ENCODE measurements around the gene AGFG1. TPM values are rescaled to one million over a fixed set of nuclear protein-coding genes. Genes with fewer than 3 reads are reported as not detected.
"Not testable (repeated sequence)": the region's sequence is repeated elsewhere in the genome, so short reads cannot be mapped to it uniquely, and the experiment has no call there.

Gene AGFG1
- total RNA-seq, 1 experiment from 2014 or later = 120 TPM

DNA sequence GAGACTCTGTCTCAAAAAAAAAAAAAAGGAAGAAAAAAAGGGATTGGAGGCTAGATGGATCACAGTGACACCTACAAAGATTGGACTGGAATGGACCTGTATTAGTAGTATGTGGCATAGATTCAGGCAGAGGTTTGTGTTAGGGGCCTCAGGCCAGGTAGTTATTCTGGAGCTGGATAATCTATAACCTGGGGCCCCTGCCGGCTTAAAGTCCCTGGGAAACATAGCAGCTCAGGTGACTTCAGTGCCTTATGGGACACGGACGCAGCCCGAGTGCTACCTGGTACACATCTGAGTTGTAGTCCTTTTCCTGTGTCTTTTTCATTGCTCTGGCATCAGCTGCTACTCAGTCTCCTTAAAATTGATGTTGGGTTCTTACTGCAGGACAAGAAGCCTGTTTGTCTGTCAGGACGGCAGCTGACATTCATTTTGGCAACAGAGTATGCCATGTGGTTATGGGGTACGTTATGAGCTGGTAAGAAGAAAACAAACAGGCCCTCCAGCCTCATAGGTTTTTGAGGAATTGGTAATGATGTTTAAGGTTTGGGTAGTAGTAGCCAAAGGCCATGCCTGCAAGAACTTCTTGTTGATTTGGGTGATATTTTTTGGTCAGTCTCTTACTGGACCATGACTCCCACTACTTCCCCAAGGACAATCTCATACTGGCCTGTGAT is 27.8 kb downstream of the AGFG1 start:
- no peak for DNase-seq (ENCODE audit: low read depth)

DNA sequence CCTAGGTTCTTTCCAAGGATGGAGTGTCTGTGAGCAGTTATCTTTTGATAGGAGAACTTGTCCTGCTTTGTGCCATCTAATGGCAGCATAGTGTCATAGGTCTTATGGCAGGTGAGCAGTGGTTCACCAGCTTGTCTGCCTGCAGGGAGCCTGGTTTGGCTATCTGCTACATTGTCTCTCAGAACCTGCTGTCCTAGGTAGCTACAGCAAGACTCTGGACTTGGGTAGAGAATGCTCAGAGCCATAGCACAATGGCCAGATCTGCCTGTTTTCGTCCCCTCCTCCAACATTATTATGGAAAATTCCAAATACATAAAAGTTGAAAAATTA is 28.3 kb downstream of the AGFG1 start:
- no peak for DNase-seq (ENCODE audit: low read depth)

DNA sequence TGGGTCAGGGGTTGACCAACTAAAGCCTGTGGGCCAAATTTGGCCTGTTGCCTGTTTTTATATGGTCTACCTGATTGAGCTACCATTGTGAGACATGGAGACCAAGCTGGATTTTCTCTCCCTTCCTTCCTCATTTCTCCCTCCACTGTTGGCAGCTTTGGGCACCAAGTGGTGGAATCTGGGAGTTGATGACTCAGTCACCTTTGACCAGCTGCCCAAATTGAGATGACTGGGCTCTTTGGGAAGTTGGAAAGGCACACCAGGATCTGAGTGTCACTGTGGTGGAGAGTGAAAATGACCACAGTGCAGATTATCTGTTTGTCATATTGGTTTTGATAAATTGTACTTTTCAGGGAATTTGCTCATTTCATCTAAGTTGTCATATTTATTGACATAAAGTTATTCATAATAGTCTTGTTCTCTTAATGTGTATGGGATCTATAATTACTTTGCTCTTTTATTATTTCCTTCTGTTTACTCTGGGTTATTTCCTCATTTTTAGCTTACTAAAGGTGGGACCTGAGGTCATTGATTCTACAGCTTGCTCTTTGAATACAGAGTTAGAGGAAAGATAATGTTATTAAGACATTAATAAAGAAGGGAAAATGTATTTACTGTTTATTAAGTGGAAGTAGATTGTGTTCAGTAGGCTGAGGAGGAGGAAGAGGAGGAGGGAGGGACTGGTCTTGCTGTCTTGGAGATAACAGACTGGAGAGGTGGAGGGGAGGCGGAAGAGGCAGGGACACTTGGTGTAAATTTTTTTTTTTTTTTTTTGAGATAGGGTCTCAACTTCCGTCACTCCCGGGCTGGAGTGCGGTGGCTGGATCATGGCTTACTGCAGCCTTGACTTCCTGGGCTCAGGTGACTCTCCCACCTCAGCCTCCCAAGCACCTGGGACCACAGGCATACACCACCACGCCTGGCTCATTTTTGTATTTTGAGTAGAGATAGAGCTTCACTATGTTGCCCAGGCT is 31.8 kb downstream of the AGFG1 start:
- peak; percentile 92 for DNase-seq (ENCODE audit: low read depth)

DNA sequence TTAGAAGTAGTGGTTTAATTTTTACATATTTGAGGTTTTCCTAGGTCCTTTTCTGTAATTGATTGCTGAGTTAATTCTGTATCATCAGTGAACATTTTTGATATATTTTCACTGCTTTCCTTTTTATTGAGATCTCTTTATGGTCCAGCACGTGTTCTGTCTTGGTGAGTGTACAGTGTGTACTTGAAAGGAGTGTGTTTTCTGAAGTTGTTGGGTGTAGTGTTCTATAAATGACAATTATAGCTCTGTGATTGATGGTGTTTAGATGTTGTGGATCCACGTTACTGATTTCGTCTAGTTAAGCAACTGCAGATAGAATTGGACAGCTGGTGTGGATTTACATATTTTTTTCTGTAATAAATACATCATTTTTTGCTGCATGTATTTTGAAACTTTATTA is 32.7 kb downstream of the AGFG1 start:
- no peak for DNase-seq (ENCODE audit: low read depth)

DNA sequence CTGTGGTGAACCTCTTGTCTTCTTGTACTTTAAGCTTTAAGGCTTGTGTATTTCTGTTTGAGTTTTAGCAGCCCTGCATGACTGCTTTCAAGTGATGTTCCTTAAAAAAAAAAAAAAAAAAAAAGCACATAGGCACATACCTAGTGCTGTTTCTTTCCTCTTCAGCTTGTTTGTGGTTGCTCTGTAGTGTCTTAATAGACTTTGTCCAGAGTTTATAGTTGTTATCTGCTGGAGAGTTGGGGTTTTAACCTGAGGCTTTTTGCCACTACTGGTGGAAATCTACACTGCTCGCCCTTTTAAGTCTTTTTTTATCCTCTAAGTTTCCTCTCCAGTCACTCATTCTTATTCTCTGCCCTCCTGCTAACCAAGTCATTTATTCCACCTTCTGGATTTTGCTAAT is 34.5 kb downstream of the AGFG1 start:
- no peak for DNase-seq (ENCODE audit: low read depth)

DNA sequence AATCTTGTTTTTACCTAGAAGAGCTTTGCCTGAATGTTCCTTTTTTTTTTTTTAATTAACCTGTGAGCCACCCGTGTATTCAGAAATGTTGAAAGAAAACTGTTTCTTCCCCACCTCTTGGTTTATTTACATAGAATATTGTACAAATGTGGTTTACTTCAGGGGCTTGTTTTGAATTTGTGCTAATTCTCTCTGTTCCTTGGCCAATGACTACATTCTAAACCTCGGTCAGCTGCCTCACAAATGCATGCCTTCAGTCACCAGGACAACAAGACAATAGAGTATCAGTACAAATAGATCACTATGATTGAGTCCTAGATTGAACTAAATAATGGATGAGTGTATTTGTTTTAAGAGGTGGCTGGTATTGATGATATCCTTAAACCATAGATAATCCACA is 36.0 kb downstream of the AGFG1 start:
- no peak for DNase-seq (ENCODE audit: low read depth)

DNA sequence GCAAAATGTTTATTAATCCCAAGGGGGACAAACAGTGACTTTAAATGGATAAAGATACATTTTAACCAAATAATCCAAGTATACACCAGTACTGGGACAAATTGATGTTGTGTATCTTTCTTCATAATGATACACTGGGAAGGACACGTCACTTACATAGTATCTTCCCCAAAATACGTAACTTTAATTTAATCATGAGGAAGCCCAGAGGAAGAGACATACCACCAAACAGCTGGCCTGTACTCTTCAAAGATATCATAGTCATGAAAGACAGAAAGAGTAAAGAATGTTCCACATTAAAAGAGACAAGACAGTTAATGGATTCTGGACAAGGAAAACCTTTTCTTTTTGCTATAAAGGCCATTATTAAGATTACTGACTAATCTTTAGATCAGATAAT is 37.1 kb downstream of the AGFG1 start:
- DNase-seq (ENCODE audit: low read depth) = no peak

DNA sequence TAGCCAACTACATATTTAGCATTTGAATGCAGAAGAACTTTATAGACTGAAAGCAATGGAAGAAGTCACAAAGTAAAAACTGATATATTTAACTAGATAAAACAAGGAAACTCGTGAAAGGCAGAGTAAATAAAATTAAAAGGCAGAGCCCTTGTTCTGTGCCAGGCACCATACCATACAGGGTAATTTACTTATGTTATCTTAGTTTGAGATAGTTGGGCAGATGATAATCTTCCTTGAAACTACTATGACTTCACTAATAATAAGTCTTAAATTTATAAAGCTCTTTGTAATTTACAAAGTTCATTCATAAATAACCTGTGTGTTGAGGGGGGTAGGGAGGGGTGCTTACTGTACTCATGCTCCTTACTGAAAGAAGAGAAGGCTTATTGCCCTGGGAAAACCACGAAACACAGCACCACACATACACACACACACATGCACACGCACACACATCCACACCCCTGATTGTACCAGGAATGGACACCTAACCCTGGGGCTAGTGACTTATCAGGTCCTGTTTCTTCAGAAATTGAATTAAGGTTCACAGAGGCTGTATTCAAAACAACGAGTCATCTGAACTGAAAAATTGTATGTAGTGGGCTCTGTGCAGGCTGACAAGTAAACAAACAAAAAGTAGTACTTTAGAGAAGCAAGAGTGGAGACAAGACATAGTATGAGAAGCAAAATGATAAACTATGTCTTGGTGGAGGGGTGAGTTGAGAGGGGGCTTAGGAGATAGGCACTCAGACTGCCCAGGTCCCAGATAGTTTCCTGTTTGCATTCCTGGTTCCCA is 38.1 kb downstream of the AGFG1 start:
- peak; percentile 72 for DNase-seq (ENCODE audit: low read depth)

DNA sequence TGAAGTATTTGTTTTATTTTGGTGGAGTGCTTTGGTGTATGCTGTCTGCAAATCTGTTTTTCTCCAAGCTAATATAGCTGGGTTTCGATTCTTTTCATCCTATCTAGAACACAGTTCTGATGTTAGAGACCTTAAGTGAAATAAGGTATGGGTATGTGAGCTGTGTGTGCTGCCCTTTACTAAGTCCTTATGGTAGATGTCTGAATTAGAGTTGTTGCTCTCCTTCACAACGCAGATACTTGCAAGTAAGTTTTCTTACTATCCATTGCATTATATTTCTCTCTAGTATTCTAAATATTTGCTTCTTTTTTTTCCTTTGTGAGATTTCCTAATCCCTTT is 38.6 kb downstream of the AGFG1 start:
- no peak for DNase-seq (ENCODE audit: low read depth)

DNA sequence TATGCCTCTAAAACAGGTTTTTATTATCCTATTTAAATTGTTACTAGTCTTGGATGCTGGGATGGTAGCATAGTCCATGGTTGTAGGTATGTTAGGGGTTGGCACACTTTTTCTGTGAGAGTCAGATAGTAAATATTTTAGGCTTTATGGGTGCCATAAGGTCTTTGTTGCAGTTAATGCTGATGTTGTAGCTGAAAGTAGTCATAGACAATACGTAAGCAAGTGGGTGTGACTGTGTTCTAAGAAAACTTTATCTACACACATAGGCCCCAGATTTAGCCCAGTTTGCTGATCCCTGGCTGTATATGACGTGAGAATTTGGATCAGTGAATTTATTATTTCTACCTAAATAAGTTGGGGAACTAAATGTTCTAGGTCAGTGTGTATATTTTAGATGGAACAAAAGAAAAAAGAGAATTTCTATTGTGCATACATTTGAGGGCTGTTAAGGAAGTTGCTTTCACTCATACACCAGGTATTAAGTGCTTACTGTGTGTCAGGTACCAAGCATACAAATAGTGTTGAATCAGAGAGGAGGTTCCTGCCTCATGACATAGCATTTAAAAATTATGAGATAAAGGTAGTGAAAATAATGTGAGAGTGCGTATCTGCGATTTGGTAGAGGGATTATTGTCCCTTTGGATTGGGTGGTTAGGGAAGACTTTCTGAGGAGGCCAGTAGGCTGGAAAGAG is 39.4 kb downstream of the AGFG1 start:
- DNase-seq (ENCODE audit: low read depth) = no peak

DNA sequence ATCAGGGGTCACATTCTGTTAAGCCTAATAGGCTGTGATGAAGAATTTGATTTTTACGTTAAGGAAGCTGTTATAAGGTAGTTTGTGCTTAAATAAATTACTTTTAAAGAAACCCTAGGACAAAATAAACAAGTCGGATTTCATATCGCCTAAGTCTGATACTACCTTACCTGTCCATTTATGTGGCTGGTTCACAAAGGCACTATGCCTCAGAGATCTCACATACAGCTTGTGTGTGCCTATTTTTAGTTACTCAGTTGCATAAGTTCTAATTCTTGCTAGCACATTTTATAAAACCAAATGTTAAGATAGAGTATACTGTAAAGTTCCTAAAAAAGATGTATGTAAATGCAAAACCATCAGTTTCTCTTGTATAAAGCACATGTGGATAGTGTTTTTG is 40.0 kb downstream of the AGFG1 start:
- no peak for DNase-seq (ENCODE audit: low read depth)

DNA sequence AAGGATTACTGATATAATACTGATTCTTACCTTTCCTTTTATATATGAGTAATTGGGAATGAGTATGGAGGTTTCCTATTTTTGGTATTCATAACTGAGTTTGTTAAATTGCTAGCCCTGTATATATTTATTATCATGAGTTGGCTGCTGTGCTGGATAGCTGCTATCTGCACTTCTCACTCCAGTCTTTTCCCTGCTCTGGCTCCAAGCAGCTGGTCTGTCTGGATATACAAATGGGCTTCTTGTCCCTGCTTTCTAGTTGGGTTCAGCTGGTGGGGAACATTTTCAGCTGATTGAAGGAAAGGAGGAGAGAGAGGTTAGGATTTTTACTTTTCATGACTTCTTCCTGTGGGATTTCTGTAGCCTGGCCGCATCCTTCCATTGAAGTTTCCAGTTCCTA is 41.2 kb downstream of the AGFG1 start:
- DNase-seq (ENCODE audit: low read depth) = no peak

DNA sequence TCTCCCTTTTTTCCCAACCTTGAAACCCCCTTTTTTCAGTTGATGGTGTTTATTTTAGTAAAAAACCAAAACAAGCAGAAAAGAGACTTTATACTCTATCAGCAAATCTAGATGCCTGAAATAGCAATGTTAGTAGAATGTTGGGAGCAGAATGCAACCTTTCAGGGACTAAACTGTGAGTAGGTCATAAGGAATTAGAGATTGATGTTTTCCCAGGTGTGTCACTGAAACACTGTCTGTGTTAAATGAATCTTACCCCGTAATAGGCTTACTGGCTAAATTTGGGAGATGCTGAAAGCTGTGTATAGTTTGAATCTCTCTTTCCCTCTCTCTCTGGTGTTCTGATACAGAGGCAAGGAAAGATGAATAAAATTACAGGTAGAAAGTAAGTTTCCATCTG is 43.8 kb downstream of the AGFG1 start:
- DNase-seq (ENCODE audit: low read depth) = no peak

DNA sequence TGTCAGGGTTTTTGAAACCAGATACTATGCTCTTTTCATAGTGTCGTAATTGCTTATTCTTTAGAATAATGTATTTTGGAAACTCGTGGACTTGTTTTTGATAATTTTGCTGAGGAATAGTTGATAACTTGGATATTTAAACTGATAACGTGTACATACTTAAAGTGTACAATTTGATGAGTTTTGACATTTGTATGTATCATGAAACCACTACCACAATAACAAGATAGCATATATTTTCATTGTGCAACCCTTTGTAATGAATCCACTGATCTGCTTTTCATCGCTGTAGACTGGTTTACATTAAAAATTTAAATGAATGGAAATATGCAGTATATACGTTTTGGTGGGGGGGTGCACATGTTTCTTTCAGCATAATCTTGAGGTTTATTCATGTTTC is 45.8 kb downstream of the AGFG1 start:
- no peak for DNase-seq (ENCODE audit: low read depth)

DNA sequence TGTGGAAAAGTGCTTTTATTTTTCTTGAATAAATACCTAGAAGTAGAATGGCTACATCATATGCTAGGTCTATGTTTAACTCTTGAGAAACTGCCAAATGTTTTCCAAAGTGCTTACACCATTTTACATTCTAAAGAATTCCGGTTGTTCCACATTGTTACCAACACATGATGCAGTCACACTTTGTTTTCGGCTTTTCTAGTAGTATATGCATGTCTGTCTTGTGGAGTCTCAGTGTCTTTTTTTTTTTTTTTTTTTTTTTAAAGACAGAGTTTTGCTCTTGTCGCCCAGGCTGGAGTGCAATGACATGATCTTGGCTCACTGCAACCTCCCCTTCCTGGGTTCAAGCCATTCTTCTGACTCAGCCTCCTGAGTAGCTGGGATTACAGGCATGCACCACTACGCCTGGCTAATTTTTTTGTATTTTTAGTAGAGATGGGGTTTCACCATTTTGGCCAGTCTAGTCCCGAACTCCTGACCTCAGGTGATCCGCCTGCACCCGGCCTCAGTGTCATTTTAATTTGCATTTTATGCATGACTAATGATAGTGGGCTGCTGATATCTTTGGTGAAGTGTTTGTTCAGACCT is 46.4 kb downstream of the AGFG1 start:
- DNase-seq (ENCODE audit: low read depth) = peak; percentile 33

DNA sequence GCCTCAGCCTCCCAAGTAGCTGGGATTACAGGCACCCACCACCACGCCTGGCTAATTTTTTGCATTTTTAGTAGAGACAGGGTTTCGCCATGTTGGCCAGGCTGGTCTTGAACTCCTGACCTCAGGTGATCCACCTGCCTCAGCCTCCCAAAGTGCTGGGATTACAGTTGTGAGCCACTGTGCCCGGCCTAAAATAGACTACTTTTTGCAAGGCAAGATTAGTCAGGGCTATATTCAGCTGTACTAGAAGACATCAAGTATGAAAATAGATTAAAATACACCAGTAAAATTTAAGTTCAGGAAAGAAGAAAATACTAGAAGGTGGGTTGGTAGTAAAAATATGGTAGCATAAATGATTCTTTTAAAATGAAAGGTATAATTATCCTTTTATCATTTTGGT is 49.2 kb downstream of the AGFG1 start:
- DNase-seq (ENCODE audit: low read depth) = not testable (repeated sequence)

DNA sequence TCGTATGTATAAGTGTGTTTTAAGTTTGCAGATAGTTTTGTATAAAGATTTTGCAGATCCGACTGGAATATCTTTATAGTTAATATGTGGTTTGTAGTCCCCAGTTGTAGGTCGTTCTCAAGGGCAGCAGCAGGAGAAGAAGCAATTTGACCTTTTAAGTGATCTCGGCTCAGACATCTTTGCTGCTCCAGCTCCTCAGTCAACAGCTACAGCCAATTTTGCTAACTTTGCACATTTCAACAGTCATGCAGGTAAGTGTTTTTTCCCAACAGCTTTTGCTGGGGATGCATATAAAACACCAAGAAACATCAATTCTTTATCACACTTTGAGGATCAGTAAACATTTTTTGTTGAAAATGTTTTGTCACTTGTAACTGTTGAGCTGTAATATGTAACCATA is 52.7 kb downstream of the AGFG1 start:
- DNase-seq (ENCODE audit: low read depth) = no peak

DNA sequence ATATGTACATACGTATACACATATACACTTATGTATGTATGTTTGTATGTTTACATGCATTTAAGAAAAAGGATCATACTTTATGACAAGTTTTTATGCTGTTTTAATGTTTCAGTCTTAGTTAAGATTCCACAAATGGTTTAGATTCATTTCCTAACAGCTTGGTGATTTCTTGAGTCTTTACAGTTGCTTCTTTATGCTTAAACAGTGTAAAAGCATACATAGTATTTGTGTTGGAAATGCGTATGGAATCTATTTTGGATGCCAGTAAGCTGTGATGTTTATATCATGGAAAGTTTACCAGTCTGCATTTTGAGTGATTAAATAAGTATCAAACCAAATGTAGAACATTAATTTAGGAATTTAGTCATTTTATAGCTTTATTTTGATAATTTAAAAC is 55.4 kb downstream of the AGFG1 start:
- DNase-seq (ENCODE audit: low read depth) = no peak

DNA sequence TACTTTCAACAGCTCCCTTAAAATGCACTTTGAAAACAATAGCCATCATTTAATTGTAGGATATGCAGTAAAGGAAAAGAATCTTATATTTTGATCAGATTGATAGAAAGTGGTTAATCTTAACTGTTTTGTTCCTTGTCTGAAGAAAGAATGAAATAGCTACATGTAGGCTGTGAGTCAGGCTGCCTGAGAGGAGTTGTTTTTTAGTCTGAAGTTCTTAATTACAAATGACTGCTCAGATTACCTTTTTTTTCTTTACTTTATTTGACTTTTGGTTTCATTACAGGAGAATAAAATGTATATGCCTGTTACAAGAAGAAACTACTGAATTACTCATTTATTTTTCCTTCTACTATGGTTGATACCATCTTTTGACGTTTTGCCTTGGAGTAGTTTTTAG is 56.8 kb downstream of the AGFG1 start:
- no peak for DNase-seq (ENCODE audit: low read depth)

DNA sequence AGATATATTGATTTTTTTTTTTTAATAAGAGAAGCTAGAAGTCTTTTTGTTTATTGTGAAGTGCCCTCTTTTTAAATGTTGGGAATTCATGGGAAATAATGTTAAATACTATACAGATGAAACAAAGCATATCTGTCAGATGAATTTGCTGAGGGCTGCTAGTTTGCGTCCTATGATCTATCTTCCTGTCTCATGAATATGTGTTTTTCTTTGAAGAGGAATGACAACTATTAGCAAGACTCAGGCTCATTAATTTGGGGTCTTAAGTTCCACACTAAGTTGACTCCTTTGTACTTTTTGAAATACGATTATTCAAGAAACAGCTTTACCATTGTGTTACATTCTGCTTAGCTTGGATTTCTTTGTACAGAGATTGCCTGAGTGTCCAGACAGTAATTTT is 57.9 kb downstream of the AGFG1 start:
- no peak for DNase-seq (ENCODE audit: low read depth)

DNA sequence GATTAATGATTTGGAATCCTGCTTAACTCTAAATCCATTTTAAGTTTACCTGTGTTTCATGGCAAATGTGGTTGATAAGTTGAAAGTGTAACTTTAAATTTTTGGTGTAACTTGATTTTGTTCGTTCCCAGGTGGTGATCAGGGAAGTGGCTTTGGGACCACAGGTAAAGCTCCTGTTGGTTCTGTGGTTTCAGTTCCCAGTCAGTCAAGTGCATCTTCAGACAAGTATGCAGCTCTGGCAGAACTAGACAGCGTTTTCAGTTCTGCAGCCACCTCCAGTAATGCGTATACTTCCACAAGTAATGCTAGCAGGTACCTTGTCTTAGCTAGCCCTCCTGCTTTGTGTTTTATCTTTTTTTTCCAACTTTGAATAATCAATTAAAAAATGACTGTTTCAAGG is 62.8 kb downstream of the AGFG1 start:
- no peak for DNase-seq (ENCODE audit: low read depth)

DNA sequence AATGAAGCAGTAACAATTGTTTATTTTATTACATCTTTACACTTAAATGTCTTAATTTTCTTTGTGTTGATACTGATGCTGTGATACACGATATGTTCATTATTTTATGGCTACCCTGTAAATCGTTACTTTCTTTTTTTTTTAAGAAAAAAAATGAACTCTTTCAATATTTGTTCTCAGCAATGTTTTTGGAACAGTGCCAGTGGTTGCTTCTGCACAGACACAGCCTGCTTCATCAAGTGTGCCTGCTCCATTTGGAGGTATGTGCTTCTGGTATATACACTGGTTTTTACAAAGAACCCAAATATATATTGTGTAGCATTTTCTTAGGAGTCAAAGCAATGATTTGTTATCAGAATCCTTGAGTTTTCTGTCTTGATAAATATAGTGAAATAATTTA is 64.5 kb downstream of the AGFG1 start:
- no peak for DNase-seq (ENCODE audit: low read depth)

Data from RPMI7951 (cell line).